ENCODE results near the gene SLAMF7. TPM values are rescaled to one million over a fixed set of nuclear protein-coding genes. Genes with fewer than 3 reads are reported as not detected.

Gene SLAMF7
- total and polyA plus RNA-seq, 2 donors (not counting 3 experiments of a cell fraction or from before 2014, with no cell fraction given), result not detected

DNA sequence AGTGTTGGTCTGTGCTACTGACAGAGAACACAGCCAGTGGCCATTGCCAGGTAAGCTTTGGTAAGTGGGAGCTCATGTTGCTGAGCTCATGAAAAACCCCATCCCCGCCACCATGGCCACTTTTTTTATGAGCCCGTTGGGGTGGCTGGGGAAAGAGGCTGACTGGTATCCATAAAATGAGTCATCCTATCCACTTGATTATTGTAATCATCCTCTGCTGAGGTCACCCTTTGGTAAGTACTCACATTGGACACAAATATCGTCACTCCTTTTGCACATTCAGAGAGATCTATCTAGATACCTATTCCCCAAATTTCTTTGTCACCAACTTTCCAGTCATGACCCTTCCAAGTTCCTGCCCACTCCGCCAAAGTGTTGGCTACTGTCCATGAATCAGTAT is 22.0 kb downstream of the SLAMF7 start:
- no peak for FAIRE-seq
- no peak overlapping the region for H2AFZ ChIP-seq (ENCODE audit: low read depth, low read length)
- no peaks in the 10 kb centered on the region for H3K79me2 ChIP-seq (ENCODE audit: control insufficient read depth, insufficient read depth, low read length)
- H3K9me3 ChIP-seq (replicated peaks; ENCODE audit: control insufficient read depth, insufficient read depth, low read length), result no peaks in the 10 kb centered on the region
- TF ChIP-seq, protein P1, sequence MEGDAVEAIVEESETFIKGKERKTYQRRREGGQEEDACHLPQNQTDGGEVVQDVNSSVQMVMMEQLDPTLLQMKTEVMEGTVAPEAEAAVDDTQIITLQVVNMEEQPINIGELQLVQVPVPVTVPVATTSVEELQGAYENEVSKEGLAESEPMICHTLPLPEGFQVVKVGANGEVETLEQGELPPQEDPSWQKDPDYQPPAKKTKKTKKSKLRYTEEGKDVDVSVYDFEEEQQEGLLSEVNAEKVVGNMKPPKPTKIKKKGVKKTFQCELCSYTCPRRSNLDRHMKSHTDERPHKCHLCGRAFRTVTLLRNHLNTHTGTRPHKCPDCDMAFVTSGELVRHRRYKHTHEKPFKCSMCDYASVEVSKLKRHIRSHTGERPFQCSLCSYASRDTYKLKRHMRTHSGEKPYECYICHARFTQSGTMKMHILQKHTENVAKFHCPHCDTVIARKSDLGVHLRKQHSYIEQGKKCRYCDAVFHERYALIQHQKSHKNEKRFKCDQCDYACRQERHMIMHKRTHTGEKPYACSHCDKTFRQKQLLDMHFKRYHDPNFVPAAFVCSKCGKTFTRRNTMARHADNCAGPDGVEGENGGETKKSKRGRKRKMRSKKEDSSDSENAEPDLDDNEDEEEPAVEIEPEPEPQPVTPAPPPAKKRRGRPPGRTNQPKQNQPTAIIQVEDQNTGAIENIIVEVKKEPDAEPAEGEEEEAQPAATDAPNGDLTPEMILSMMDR (IDR thresholded peaks at IDR 0.05; ENCODE audit: extremely low read depth in 1 of 2, insufficient read depth in 1 of 2, low read depth in 1 of 2, low read length in 2 of 2), result no peak
- intact Hi-C loops (cut with micrococcal nuclease), result no loop called here
- no peaks in the 10 kb centered on the region for H3K4me1 ChIP-seq (ENCODE audit: control insufficient read depth, extremely low read depth, insufficient read depth, low read length)
- no peak overlapping the region for H3K4me2 ChIP-seq (ENCODE audit: insufficient read depth, low read length)
- dilution Hi-C loops (cut with MboI; ENCODE audit: extremely low pct_ligation_motif_present, low sequenced_read_pairs), result no loop called here
- H3K27ac ChIP-seq (ENCODE audit: insufficient read depth, low read depth, low read length), result no peak overlapping the region
- H3K27me3 ChIP-seq (ENCODE audit: control insufficient read depth in 2 of 2, insufficient read depth in 2 of 2, low read length in 2 of 2), result peaks cover 0 to 1% of the 10 kb centered on the region in 2 experiments
- no TSS peak for BruUV-seq (replicated peaks)
- no peaks in the 10 kb centered on the region for H4K20me1 ChIP-seq (replicated peaks; ENCODE audit: control insufficient read depth, extremely low read depth, insufficient read depth, low read length)
- DNase-seq (ENCODE audit: low read depth, low spot score), result no peak
- CTCF ChIA-PET, result interaction anchor here (2.2 kb wide), 1 partner anchor 16 kb away, joined by 9 read pairs; no protein-coding TSS in a partner anchor
- no peaks in the 10 kb centered on the region for H3K9me1 ChIP-seq (replicated peaks; ENCODE audit: control insufficient read depth, extremely low read depth, insufficient read depth, low read length)
- H3K36me3 ChIP-seq (ENCODE audit: control insufficient read depth in 2 of 2, extremely low read depth in 1 of 2, insufficient read depth in 2 of 2, low read length in 2 of 2), result no peaks in the 10 kb centered on the region
- H3K4me3 ChIP-seq (replicated peaks in 1 of 3; ENCODE audit: insufficient read depth in 1 of 3, low read depth in 1 of 3, low read length in 3 of 3), result no peak overlapping the region
- POLR2A ChIA-PET, result no interaction called here
- H3K9ac ChIP-seq (replicated peaks; ENCODE audit: extremely low read depth, insufficient read depth, low read length), result no peak overlapping the region

DNA sequence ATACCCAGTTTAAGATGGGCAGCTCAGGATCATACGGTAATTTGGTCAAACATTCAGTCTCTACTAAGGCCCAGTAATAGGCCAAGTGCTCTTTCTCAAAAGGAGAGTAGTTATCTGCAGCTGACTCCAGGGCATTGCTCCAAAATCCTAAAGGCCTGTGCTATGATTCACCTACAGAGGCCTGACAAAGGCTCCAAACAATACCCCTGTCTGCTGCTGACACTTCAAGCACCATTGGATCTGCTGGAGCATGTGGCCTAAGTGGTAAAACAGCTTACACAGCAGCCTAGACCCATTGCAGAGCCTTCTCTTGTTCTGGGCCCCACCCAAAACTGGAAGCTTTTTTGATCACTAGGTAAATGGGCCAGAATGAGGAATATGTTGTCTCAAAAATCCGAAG is 22.8 kb downstream of the SLAMF7 start:
- no peak overlapping the region for H3K27ac ChIP-seq (ENCODE audit: insufficient read depth, low read depth, low read length)
- intact Hi-C loops (cut with micrococcal nuclease) (no loop called here), dilution Hi-C loops (cut with MboI; ENCODE audit: extremely low pct_ligation_motif_present, low sequenced_read_pairs) (no loop called here)
- no peaks in the 10 kb centered on the region for H3K79me2 ChIP-seq (ENCODE audit: control insufficient read depth, insufficient read depth, low read length)
- no peaks in the 10 kb centered on the region for H3K9me3 ChIP-seq (replicated peaks; ENCODE audit: control insufficient read depth, insufficient read depth, low read length)
- no peak for TF ChIP-seq POLR2A (IDR thresholded peaks at IDR 0.05; ENCODE audit: low read depth, low read length)
- no peak for TF ChIP-seq POLR2AphosphoS5 (IDR thresholded peaks at IDR 0.05; ENCODE audit: insufficient read depth, low read depth, low read length)
- TF ChIP-seq, protein P2, sequence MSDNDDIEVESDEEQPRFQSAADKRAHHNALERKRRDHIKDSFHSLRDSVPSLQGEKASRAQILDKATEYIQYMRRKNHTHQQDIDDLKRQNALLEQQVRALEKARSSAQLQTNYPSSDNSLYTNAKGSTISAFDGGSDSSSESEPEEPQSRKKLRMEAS (IDR thresholded peaks at IDR 0.05; ENCODE audit: insufficient read depth, insufficient read length), result no peak
- no peak for TF ChIP-seq GATA2 (IDR thresholded peaks at IDR 0.05; ENCODE audit: insufficient read depth, insufficient read length, low read depth, low read length)
- TF ChIP-seq JUN (IDR thresholded peaks at IDR 0.05; ENCODE audit: borderline replicate concordance, insufficient read depth, insufficient read length, low read depth), result no peak
- TF ChIP-seq EZH2 (IDR thresholded peaks at IDR 0.05; ENCODE audit: borderline replicate concordance, low read depth, low read length, severe bottlenecking), result no peak
- TF ChIP-seq, protein P1 (IDR thresholded peaks at IDR 0.05; ENCODE audit: extremely low read depth in 1 of 2, insufficient read depth in 1 of 2, low read depth in 1 of 2, low read length in 2 of 2), result no peak
- TF ChIP-seq MYC (IDR thresholded peaks at IDR 0.05; ENCODE audit: low read depth, low read length), result no peak
- TF ChIP-seq FOS (IDR thresholded peaks at IDR 0.05; ENCODE audit: borderline replicate concordance, insufficient read depth, low read length), result no peak
- BruUV-seq (replicated peaks), result no TSS peak
- POLR2A ChIA-PET, result no interaction called here
- H3K4me1 ChIP-seq (ENCODE audit: control insufficient read depth, extremely low read depth, insufficient read depth, low read length), result no peaks in the 10 kb centered on the region
- H3K4me2 ChIP-seq (ENCODE audit: insufficient read depth, low read length), result no peak overlapping the region
- no peak overlapping the region for H2AFZ ChIP-seq (ENCODE audit: low read depth, low read length)
- H4K20me1 ChIP-seq (replicated peaks; ENCODE audit: control insufficient read depth, extremely low read depth, insufficient read depth, low read length), result no peaks in the 10 kb centered on the region
- DNase-seq (ENCODE audit: low read depth, low spot score), result no peak
- CTCF ChIA-PET, result interaction anchor here (1.0 to 2.2 kb wide), 2 partner anchors 15 to 35 kb away, joined by 3 to 9 read pairs; no protein-coding TSS in a partner anchor
- H3K27me3 ChIP-seq (ENCODE audit: control insufficient read depth in 2 of 2, insufficient read depth in 2 of 2, low read length in 2 of 2), result peaks cover 0 to 1% of the 10 kb centered on the region in 2 experiments
- FAIRE-seq, result no peak
- H3K36me3 ChIP-seq (ENCODE audit: control insufficient read depth in 2 of 2, extremely low read depth in 1 of 2, insufficient read depth in 2 of 2, low read length in 2 of 2), result no peaks in the 10 kb centered on the region
- no peaks in the 10 kb centered on the region for H3K9me1 ChIP-seq (replicated peaks; ENCODE audit: control insufficient read depth, extremely low read depth, insufficient read depth, low read length)
- H3K9ac ChIP-seq (replicated peaks; ENCODE audit: extremely low read depth, insufficient read depth, low read length), result no peak overlapping the region
- no peak overlapping the region for H3K4me3 ChIP-seq (replicated peaks in 1 of 3; ENCODE audit: insufficient read depth in 1 of 3, low read depth in 1 of 3, low read length in 3 of 3)

Measured in endothelial cell of umbilical vein (primary cell).